Thymus (tissue), 14 donors: ENCODE data around the gene IGBP1. TPM values are rescaled to one million over a fixed set of nuclear protein-coding genes. Genes with fewer than 3 reads are reported as not detected.

Source experiments
- DNase-seq, 9 donors: peaks; one replicate each; pipeline ENCODE4 v3.0.0-alpha.2; 2013; ENCODE audit warnings: low spot score in 9 of 9, low read depth in 6 of 9, missing footprints in 1 of 9
- H3K27ac ChIP-seq, 2 donors: one replicate each; pipeline ENCODE4 v1.5.1; 2013; ENCODE audit warnings: control low read depth in 1 of 2, low read depth in 1 of 2, low read length in 1 of 2, mild to moderate bottlenecking in 1 of 2, moderate library complexity in 1 of 2
- H3K27me3 ChIP-seq, 2 donors: one replicate each; pipeline ENCODE4 v1.5.1; 2013; ENCODE audit warnings: low read length in 1 of 2; ENCODE audit not compliant: control insufficient read depth in 2 of 2, insufficient read depth in 1 of 2
- H3K36me3 ChIP-seq, 2 donors: one replicate each; pipeline ENCODE4 v1.5.1; 2013; ENCODE audit warnings: low read length in 1 of 2, mild to moderate bottlenecking in 1 of 2, moderate library complexity in 1 of 2; ENCODE audit not compliant: control insufficient read depth in 2 of 2, insufficient read depth in 2 of 2
- H3K4me1 ChIP-seq, 2 donors: one replicate each; pipeline ENCODE4 v1.5.1; 2013; ENCODE audit warnings: low read length in 2 of 2; ENCODE audit not compliant: control insufficient read depth in 2 of 2, insufficient read depth in 2 of 2
- H3K4me3 ChIP-seq, 2 donors: one replicate each; pipeline ENCODE4 v1.5.1; 2013; ENCODE audit warnings: low read length in 2 of 2, control low read depth in 1 of 2, mild to moderate bottlenecking in 1 of 2
- H3K9me3 ChIP-seq, 2 donors: one replicate each; pipeline ENCODE4 v1.5.1; 2013; ENCODE audit warnings: low read length in 1 of 2, mild to moderate bottlenecking in 1 of 2; ENCODE audit not compliant: control insufficient read depth in 2 of 2, insufficient read depth in 1 of 2
- WGBS: extraction: QIAGEN DNeasy Blood & Tissue Kit; methylation state at CpG from one replicate; pipeline ENCODE4 v1.1.7; 2013; 5-methylcytosine and 5-hydroxymethylcytosine counted together
- long read RNA-seq, 10 donors: transcript quantifications; one replicate each; lab custom pipeline, GENCODE V29; 2026
- polyA plus RNA-seq: library from polyadenylated mRNA; stranded (reverse); fragments of 200-250 nt; gene quantifications from one replicate; pipeline ENCODE4 v1.2.3, GENCODE V29; 2013
- total RNA-seq: library from RNA; stranded (reverse); fragments of 120-200 nt; gene quantifications from one replicate; pipeline ENCODE4 v1.2.4, GENCODE V29; 2013
- donor health status: healthy.

Gene IGBP1
- total RNA-seq (99.0 TPM), polyA plus RNA-seq (75.0 TPM)
- long read RNA-seq, donor 1, transcript IGBP1-201 (6 exons, 1,862 nt), result major isoform, 6 of 6 reads
- long read RNA-seq, donor 1, partial matches to known transcripts, result 0 of 6 reads
- long read RNA-seq, donor 1, other reads (novel, unspliced or antisense), result 0 of 6 reads
- long read RNA-seq, donor 2, transcript IGBP1-201 (6 exons, 1,862 nt), result major isoform, 50 of 50 reads
- long read RNA-seq, donor 2, partial matches to known transcripts, result 0 of 50 reads
- long read RNA-seq, donor 2, other reads (novel, unspliced or antisense), result 0 of 50 reads
- long read RNA-seq, donor 3, transcript IGBP1-201 (6 exons, 1,862 nt), result major isoform, 51 of 57 reads
- long read RNA-seq, donor 3, partial matches to known transcripts, result 5 of 57 reads
- long read RNA-seq, donor 3, other reads (novel, unspliced or antisense), result 0 of 57 reads
- long read RNA-seq, donor 4, transcript IGBP1-201 (6 exons, 1,862 nt), result major isoform, 15 of 33 reads
- long read RNA-seq, donor 4, partial matches to known transcripts, result 18 of 33 reads
- long read RNA-seq, donor 4, other reads (novel, unspliced or antisense), result 0 of 33 reads
- long read RNA-seq, donor 5, transcript IGBP1-201 (6 exons, 1,862 nt), result major isoform, 59 of 89 reads
- long read RNA-seq, donor 5, partial matches to known transcripts, result 29 of 89 reads
- long read RNA-seq, donor 5, other reads (novel, unspliced or antisense), result 0 of 89 reads
- long read RNA-seq, donor 6, transcript IGBP1-201 (6 exons, 1,862 nt), result major isoform, 22 of 30 reads
- long read RNA-seq, donor 6, partial matches to known transcripts, result 8 of 30 reads
- long read RNA-seq, donor 6, other reads (novel, unspliced or antisense), result 0 of 30 reads
- long read RNA-seq, donor 7, transcript IGBP1-201 (6 exons, 1,862 nt), result major isoform, 35 of 44 reads
- long read RNA-seq, donor 7, partial matches to known transcripts, result 8 of 44 reads
- long read RNA-seq, donor 7, other reads (novel, unspliced or antisense), result 0 of 44 reads
- long read RNA-seq, donor 8, transcript IGBP1-201 (6 exons, 1,862 nt), result major isoform, 18 of 18 reads
- long read RNA-seq, donor 8, partial matches to known transcripts, result 0 of 18 reads
- long read RNA-seq, donor 8, other reads (novel, unspliced or antisense), result 0 of 18 reads
- long read RNA-seq, donor 9, transcript IGBP1-201 (6 exons, 1,862 nt), result major isoform, 27 of 36 reads
- long read RNA-seq, donor 9, partial matches to known transcripts, result 8 of 36 reads
- long read RNA-seq, donor 9, other reads (novel, unspliced or antisense), result 0 of 36 reads
- long read RNA-seq, donor 10, transcript IGBP1-201 (6 exons, 1,862 nt), result major isoform, 20 of 26 reads
- long read RNA-seq, donor 10, partial matches to known transcripts, result 5 of 26 reads
- long read RNA-seq, donor 10, other reads (novel, unspliced or antisense), result 0 of 26 reads

- Histone ChIP-seq H3K27me3 (no peaks in the 10 kb centered on the region), H3K4me3 (peak within 1 kb of the TSS; percentile 71 to 74), H3K27ac (peak within 1 kb of the TSS; percentile 90 to 98), H3K4me1 (peaks cover 6 to 8% of the 10 kb centered on the region in 2 donors), H3K36me3 (peaks cover 0 to 10% of the 10 kb centered on the region in 2 donors), H3K9me3 (no peaks in the 10 kb centered on the region)
- DNase-seq, result peak; percentile 48 to 93 (median 80)
- WGBS, result under 1% methylated on average over 59 of the region's 59 CpGs
Observed at GRCh38 chrX:70133303-70134115, at the start of gene IGBP1. Gene IGBP1, plus strand, starts transcription at chrX:70133447. Its CDS starts 501 bp downstream, at chrX:70133948.

DNA sequence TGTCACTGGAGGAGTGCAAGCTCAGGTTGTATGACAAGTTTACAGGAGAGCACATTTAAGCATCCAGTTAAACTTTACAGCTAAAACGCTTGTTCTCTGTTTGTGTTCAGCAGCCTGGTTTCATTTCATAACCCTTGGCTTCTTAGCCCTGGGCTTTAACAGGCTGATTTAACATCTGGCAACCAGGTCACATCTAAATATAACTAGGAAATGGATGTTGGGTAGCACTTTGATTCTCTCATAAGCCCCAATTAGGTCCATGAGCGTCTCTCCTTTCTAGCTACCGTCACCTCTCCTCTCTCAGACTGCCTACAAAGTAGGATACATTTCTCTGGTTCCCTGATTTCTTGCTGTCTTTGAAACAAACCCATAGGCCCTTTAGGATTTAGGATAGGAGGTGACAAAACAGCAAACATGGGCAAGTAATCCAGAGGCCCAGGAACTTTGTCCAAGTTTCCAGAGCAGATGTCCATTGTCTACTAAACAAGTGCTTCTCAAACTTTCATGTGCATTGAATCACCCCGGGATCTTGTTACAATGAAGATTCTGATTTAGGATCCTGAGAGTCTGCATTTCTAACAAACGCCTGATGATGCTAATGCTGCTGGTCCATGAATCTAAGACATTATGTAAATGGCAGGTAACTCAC is 48.5 kb upstream of the IGBP1 start:
- no peak for DNase-seq
- H3K4me1 ChIP-seq, result no peaks in the 10 kb centered on the region
- H3K27me3 ChIP-seq, result no peaks in the 10 kb centered on the region
- no peak overlapping the region for H3K4me3 ChIP-seq
- no peaks in the 10 kb centered on the region for H3K36me3 ChIP-seq
- no peaks in the 10 kb centered on the region for H3K9me3 ChIP-seq
- no peak overlapping the region for H3K27ac ChIP-seq
- 95% methylated on average over 5 of the region's 5 CpGs for WGBS

DNA sequence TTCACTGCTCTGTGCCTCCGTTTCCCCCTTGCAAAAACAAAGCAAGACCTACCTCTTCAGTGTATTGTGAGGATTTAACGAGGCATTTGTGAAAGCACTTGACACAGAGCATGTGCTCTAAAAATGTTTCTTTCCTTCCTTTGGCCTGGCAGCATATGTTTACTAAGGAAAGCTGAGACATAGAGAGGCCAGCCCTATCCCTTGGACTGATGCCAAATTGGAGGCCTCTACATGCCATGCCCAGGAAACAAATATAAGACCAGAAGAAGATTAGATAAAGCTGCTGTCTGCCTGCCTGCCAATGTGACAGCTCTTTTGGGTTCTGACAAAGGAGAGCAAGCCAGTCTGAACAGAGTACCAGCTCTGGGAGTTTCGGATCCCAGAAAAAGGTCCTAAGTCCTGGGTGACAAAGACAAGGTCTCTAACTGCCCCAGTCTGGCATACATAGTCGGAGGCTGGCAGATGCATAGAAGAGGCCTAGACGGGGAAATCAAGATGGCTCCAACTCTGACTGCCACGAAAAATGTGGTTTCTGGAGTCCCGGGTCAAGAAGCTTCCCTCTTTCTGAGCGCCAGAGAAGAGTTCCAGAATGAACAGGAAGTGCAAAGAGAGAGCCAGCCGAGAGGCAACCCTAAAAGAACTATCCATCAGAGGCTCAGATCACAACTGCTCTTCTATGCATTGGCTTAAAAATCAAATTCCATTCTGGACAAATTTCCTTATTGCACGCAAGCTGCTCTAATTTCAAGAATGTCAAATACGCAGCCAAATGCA is 45.2 kb upstream of the IGBP1 start:
- 63% methylated on average over 11 of the region's 11 CpGs for WGBS
- no peaks in the 10 kb centered on the region for H3K4me1 ChIP-seq
- H3K36me3 ChIP-seq, result no peaks in the 10 kb centered on the region
- H3K27me3 ChIP-seq, result no peaks in the 10 kb centered on the region
- H3K4me3 ChIP-seq, result no peak overlapping the region
- H3K9me3 ChIP-seq, result no peaks in the 10 kb centered on the region
- no peak for DNase-seq
- H3K27ac ChIP-seq, result no peak overlapping the region

DNA sequence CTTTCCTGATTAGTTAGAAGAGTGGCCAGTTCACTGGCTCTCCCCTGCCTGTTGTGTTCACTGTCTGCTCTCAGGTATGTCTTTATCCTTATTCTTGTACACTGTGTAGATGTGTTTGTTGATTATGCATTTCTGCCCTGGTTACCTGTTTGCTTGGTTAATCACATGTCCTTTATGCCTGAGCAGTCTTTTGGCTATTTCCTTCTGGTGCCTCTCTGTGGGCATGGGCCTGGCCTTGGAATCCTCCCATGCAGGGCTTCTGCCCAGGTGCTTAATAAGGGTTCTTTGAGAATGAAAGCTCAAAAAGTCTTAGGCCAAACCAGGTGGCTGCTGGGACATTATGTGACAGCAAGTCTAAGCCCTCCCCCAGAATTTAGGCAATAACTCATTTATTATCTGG is 44.5 kb upstream of the IGBP1 start:
- H3K27me3 ChIP-seq, result no peaks in the 10 kb centered on the region
- no peaks in the 10 kb centered on the region for H3K4me1 ChIP-seq
- H3K9me3 ChIP-seq, result no peaks in the 10 kb centered on the region
- H3K36me3 ChIP-seq, result no peaks in the 10 kb centered on the region
- H3K27ac ChIP-seq, result no peak overlapping the region
- H3K4me3 ChIP-seq, result no peak overlapping the region
- DNase-seq, result no peak

- Histone ChIP-seq H3K27me3 (no peaks in the 10 kb centered on the region), H3K9me3 (no peaks in the 10 kb centered on the region), H3K27ac (no peak overlapping the region), H3K36me3 (no peaks in the 10 kb centered on the region), H3K4me1 (no peaks in the 10 kb centered on the region), H3K4me3 (no peak overlapping the region)
- 21% methylated on average over 1 of the region's 1 CpG for WGBS
- no peak for DNase-seq
Observed at GRCh38 chrX:70089604-70090297, 43.5 kb upstream of the IGBP1 start.

- Histone ChIP-seq H3K27ac (no peak overlapping the region), H3K4me3 (no peak overlapping the region), H3K9me3 (no peaks in the 10 kb centered on the region), H3K4me1 (no peaks in the 10 kb centered on the region), H3K27me3 (no peaks in the 10 kb centered on the region), H3K36me3 (no peaks in the 10 kb centered on the region)
- no peak for DNase-seq
- WGBS, result 96% methylated on average over 4 of the region's 4 CpGs
Observed at GRCh38 chrX:70092247-70092646, 41.0 kb upstream of the IGBP1 start.

DNA sequence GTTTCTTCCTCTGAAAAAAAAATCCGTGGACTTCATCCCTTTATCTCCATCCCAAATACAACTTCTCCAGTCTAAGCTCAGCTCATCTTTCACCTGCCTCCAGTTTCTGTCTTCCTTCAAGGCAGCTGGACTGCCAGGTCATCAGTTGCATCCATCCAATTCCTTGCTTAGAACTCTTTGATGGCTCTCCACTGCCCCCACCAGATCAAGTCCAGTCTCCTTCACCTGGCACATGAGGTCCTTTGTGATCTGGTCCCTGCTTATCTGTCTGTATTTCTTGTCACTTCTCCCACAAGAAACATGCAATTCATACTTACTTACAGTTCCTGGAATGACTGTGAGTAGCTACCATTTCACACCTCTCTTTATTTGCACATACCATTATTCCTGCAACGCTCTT is 37.2 kb upstream of the IGBP1 start:
- H3K27ac ChIP-seq, result no peak overlapping the region
- WGBS, result 93% methylated on average over 2 of the region's 2 CpGs

More for the DNA sequence above, 37.2 kb upstream of the IGBP1 start:
- Histone ChIP-seq H3K4me3 (no peak overlapping the region), H3K9me3 (no peaks in the 10 kb centered on the region), H3K36me3 (no peaks in the 10 kb centered on the region), H3K27me3 (no peaks in the 10 kb centered on the region), H3K4me1 (no peaks in the 10 kb centered on the region)
- DNase-seq, result no peak
